DOHH2 (cell line): Measurements from ENCODE around the gene ATF5.

Experiments used
- H3F3A ChIP-seq: fragments of 200-600 bp; sonication (generic), shearing (Covaris generic); 2 replicates; pipeline ENCODE4 v1.6.0; 2016; ENCODE audit warnings: antibody characterized with exemption, mild to moderate bottlenecking; ENCODE audit not compliant: control insufficient read depth, insufficient read depth
- H3K27ac ChIP-seq: fragments of 200-600 bp; sonication (generic); 2 replicates; pipeline ENCODE4 v1.5.1; 2014; ENCODE audit warnings: low read depth, mild to moderate bottlenecking, low read length, moderate library complexity
- H3K27me3 ChIP-seq: fragments of 200-600 bp; sonication (generic); 2 replicates; pipeline ENCODE4 v1.6.1; 2014; ENCODE audit warnings: mild to moderate bottlenecking, low read length, mixed read lengths; ENCODE audit not compliant: control insufficient read depth
- H3K36me3 ChIP-seq: fragments of 200-600 bp; sonication (generic); 2 replicates; pipeline ENCODE4 v1.6.1; 2014; ENCODE audit warnings: mild to moderate bottlenecking, low read length, moderate library complexity, mixed read lengths; ENCODE audit not compliant: control insufficient read depth
- H3K4me1 ChIP-seq: fragments of 200-600 bp; sonication (generic); 2 replicates; pipeline ENCODE4 v1.6.1; 2014; ENCODE audit warnings: mild to moderate bottlenecking, low read length, mixed read lengths; ENCODE audit not compliant: control insufficient read depth
- H3K4me2 ChIP-seq: fragments of 200-600 bp; sonication (generic); 2 replicates; pipeline ENCODE4 v1.6.0; 2014; ENCODE audit warnings: mild to moderate bottlenecking, low read length, moderate library complexity
- H3K4me3 ChIP-seq: fragments of 200-600 bp; sonication (generic); 2 replicates; pipeline ENCODE4 v1.5.1; 2014; ENCODE audit warnings: mild to moderate bottlenecking, low read length, mixed read lengths
- H3K79me2 ChIP-seq: fragments of 200-600 bp; sonication (generic); 2 replicates; pipeline ENCODE4 v1.6.1; 2014; ENCODE audit warnings: mild to moderate bottlenecking, low read length, mixed read lengths; ENCODE audit not compliant: control insufficient read depth
- H3K9me2 ChIP-seq: fragments of 200-600 bp; sonication (generic); replicated peaks from 2 replicates; pipeline ENCODE4 v1.6.1; 2014; ENCODE audit warnings: mild to moderate bottlenecking, low read length, mixed read lengths; ENCODE audit not compliant: control insufficient read depth
- H3K9me3 ChIP-seq: fragments of 200-600 bp; sonication (generic); 2 replicates; pipeline ENCODE4 v1.6.1; 2014; ENCODE audit warnings: antibody characterized with exemption, low read length, mixed read lengths; ENCODE audit not compliant: control insufficient read depth, insufficient read depth
- H4K20me1 ChIP-seq: fragments of 200-600 bp; sonication (generic); 2 replicates; pipeline ENCODE4 v1.6.0; 2014; ENCODE audit warnings: low read depth, mild to moderate bottlenecking, antibody characterized with exemption, low read length, moderate library complexity; ENCODE audit not compliant: control insufficient read depth, insufficient read depth
- CTCF ChIP-seq: fragments of 200-600 bp; sonication (generic); IDR thresholded peaks from one replicate; pipeline ENCODE4 v1.5.1; 2014; ENCODE audit warnings: antibody characterized with exemption, mild to moderate bottlenecking, low read depth, low read length; ENCODE audit not compliant: poor library complexity, severe bottlenecking
- EZH2phosphoT487 ChIP-seq: fragments of 200-600 bp; sonication (generic); IDR thresholded peaks from 2 replicates; pipeline ENCODE4 v1.6.1; 2017; ENCODE audit warnings: borderline replicate concordance, mild to moderate bottlenecking, antibody characterized with exemption, low read length, moderate library complexity, mixed read lengths

The ATF5 gene

GRCh38 chr19:49904136-49904535, 24.9 kb upstream of the ATF5 start:
- H3K4me2 ChIP-seq, result peak overlapping the region; percentile 36
- H3K27ac ChIP-seq, result no peak overlapping the region
- H3K4me1 ChIP-seq, result peaks cover 60% of the 10 kb centered on the region
- peaks cover 34% of the 10 kb centered on the region for H3K36me3 ChIP-seq
- peaks cover 19% of the 10 kb centered on the region for H3F3A ChIP-seq
- H3K9me3 ChIP-seq, result no peaks in the 10 kb centered on the region
- peaks cover 18% of the 10 kb centered on the region; the same call in 1 of the 2 replicates for H4K20me1 ChIP-seq
- peaks cover 15% of the 10 kb centered on the region for H3K79me2 ChIP-seq
- peaks cover 5% of the 10 kb centered on the region for H3K27me3 ChIP-seq
- H3K9me2 ChIP-seq, result no peaks in the 10 kb centered on the region
- TF ChIP-seq CTCF, result no peak
- TF ChIP-seq EZH2phosphoT487, result no peak
- no peak overlapping the region for H3K4me3 ChIP-seq

GRCh38 chr19:49906879-49907564, 22.0 kb upstream of the ATF5 start:
- Histone ChIP-seq H3K79me2 (peaks cover 41% of the 10 kb centered on the region), H3K9me3 (no peaks in the 10 kb centered on the region), H3K4me3 (peak overlapping the region; percentile 2; the same call in 1 of the 2 replicates), H3F3A (peaks cover 19% of the 10 kb centered on the region), H3K4me2 (peak overlapping the region; percentile 47), H3K36me3 (peaks cover 62% of the 10 kb centered on the region), H3K27ac (peak overlapping the region; percentile 37; the same call in 1 of the 2 replicates), H3K9me2 (no peaks in the 10 kb centered on the region), H4K20me1 (peaks cover 22% of the 10 kb centered on the region; the same call in 1 of the 2 replicates), H3K4me1 (peaks cover 84% of the 10 kb centered on the region), H3K27me3 (peaks cover 5% of the 10 kb centered on the region)
- TF ChIP-seq EZH2phosphoT487 (no peak), CTCF (no peak)

- Histone ChIP-seq H3F3A (peaks cover 19% of the 10 kb centered on the region), H4K20me1 (peaks cover 22% of the 10 kb centered on the region; the same call in 1 of the 2 replicates), H3K9me2 (no peaks in the 10 kb centered on the region), H3K79me2 (peaks cover 47% of the 10 kb centered on the region), H3K4me3 (0 out of 2 replicates have a peak overlapping the region, but pooled peaks have one; percentile 13), H3K36me3 (peaks cover 70% of the 10 kb centered on the region), H3K4me1 (peaks cover 90% of the 10 kb centered on the region), H3K9me3 (no peaks in the 10 kb centered on the region), H3K27ac (no peak overlapping the region), H3K27me3 (peaks cover 5% of the 10 kb centered on the region), H3K4me2 (peak overlapping the region; percentile 47)
- TF ChIP-seq EZH2phosphoT487, result no peak
- no peak for TF ChIP-seq CTCF
Observed at GRCh38 chr19:49907745-49908446, 21.1 kb upstream of the ATF5 start.
